K562 (cell line): ENCODE results near the gene PILRA. TPM values are rescaled to one million over a fixed set of nuclear protein-coding genes. Genes with fewer than 3 reads are reported as not detected.

Experiments used
- ATF1 ChIP-seq, 2 experiments: fragments of 450-650 bp in 1 of 2; IDR thresholded peaks; 2 replicates each; pipeline ENCODE4 v1.6.1; 2016; ENCODE audit warnings: missing compliant biosample characterization in 1 of 2, missing genetic modification characterization in 1 of 2
- C11orf30 ChIP-seq: fragments of 450-650 bp; IDR thresholded peaks from 2 replicates; pipeline ENCODE4 v1.6.1; 2016; ENCODE audit warnings: low read depth, mild to moderate bottlenecking
- CBX5 ChIP-seq: IDR thresholded peaks from 2 replicates; pipeline ENCODE4 v1.6.1; 2014; ENCODE audit warnings: low read depth, borderline replicate concordance
- CREB1 ChIP-seq, 2 experiments: sonication (generic) in 1 of 2; formaldehyde crosslinking in 1 of 2; IDR thresholded peaks; 2 replicates each; pipeline versions ENCODE4 v1.6.1 to v1.8.0; 2012 to 2022; ENCODE audit warnings: inconsistent platforms in 1 of 2, mild to moderate bottlenecking in 1 of 2, missing genetic modification reagents in 1 of 2, moderate library complexity in 1 of 2
- HNRNPLL ChIP-seq: fragments of 200-400 bp; formaldehyde crosslinking; IDR thresholded peaks from 2 replicates; pipeline ENCODE4 v1.6.1; 2017; ENCODE audit warnings: low read length, low read depth, mild to moderate bottlenecking; ENCODE audit not compliant: poor library complexity, severe bottlenecking
- KDM5B ChIP-seq: fragments of 200-600 bp; sonication (generic); IDR thresholded peaks from 2 replicates; pipeline ENCODE4 v1.6.1; 2012; ENCODE audit warnings: low read depth, mild to moderate bottlenecking, moderate library complexity, low read length, control low read depth, inconsistent platforms; ENCODE audit not compliant: insufficient replicate concordance
- MYC ChIP-seq, 2 experiments: fragments of 250-450 bp in 1 of 2; sonication (Bioruptor Pico) in 1 of 2; IDR thresholded peaks; 2 replicates each; pipeline versions ENCODE4 v1.5.1 to v1.6.1; 2012 to 2021; ENCODE audit warnings: low read depth in 2 of 2, borderline replicate concordance in 1 of 2, improper control_type of control experiment in 1 of 2, low read length in 1 of 2, mild to moderate bottlenecking in 1 of 2, moderate library complexity in 1 of 2
- NBN ChIP-seq: fragments of 450-650 bp; IDR thresholded peaks from 2 replicates; pipeline ENCODE4 v1.6.1; 2016; ENCODE audit warnings: low read depth, mild to moderate bottlenecking
- NCOA1 ChIP-seq: fragments of 450-650 bp; IDR thresholded peaks from 2 replicates; pipeline ENCODE4 v1.6.1; 2016; ENCODE audit warnings: low read depth
- NFRKB ChIP-seq: fragments of 450-650 bp; IDR thresholded peaks from 2 replicates; pipeline ENCODE4 v1.6.1; 2016; ENCODE audit warnings: low read depth
- PKNOX1 ChIP-seq: fragments of 450-650 bp; IDR thresholded peaks from 2 replicates; pipeline ENCODE4 v1.6.1; 2016
- RCOR1 ChIP-seq, 2 experiments: IDR thresholded peaks; 2 replicates each; pipeline ENCODE4 v1.6.1; 2012; ENCODE audit warnings: low read depth in 2 of 2, low read length in 2 of 2, borderline replicate concordance in 1 of 2, improper control_type of control experiment in 1 of 2
- RREB1 ChIP-seq: fragments of 250-450 bp; sonication (Bioruptor Pico); IDR thresholded peaks from 2 replicates; pipeline ENCODE4 v1.4.0; 2020
- SPI1 ChIP-seq: IDR thresholded peaks from 2 replicates; pipeline ENCODE4 v1.6.1; 2011; ENCODE audit warnings: low read depth, low read length, control low read depth, borderline replicate concordance
- THAP12 ChIP-seq: fragments of 250-450 bp; sonication (Bioruptor Pico); IDR thresholded peaks from 2 replicates; pipeline ENCODE4 v1.9.0; 2021; ENCODE audit warnings: mild to moderate bottlenecking, inconsistent platforms
- polyA plus RNA-seq, 8 experiments: library from polyadenylated mRNA; depleted of rRNA in 4 of 8; stranded (reverse) in 5 of 8; unstranded in 3 of 8; fragments of >200 nt; fragmentation: Nextera tagmentation in 2 of 8; fragmentation: Illumina TruSeq in 1 of 8; extraction: Ambion mirVana in 2 of 8; extraction: Trizol in 1 of 8; gene quantifications; 2 replicates each; pipeline versions ENCODE4 v1.2.1 to v1.2.3, GENCODE V29; 2011 to 2014; ENCODE audit warnings: inconsistent platforms in 1 of 8, missing spikeins in 1 of 8
- total RNA-seq, 7 experiments: library from RNA; depleted of rRNA in 6 of 7; stranded (reverse); fragments of >200 nt in 6 of 7; fragmentation: Illumina TruSeq in 2 of 7; extraction: Trizol in 2 of 7; gene quantifications; 2 replicates each; pipeline versions ENCODE4 v1.2.1 to v1.2.3, GENCODE V29; 2011 to 2021; ENCODE audit warnings: low replicate concordance in 1 of 7

Gene PILRA
- total and polyA plus RNA-seq, 9 of the 15 experiments (the other 6 are each of a cell fraction or from before 2014, with no cell fraction given), result 0.13 to 1.8 (median 0.62) TPM

GRCh38 chr7:100335566-100336466, 37.5 kb upstream of the PILRA start (continued):
- TF ChIP-seq THAP12 (peak; percentile 97), SPI1 (peak; percentile 5; the same call in 1 of the 2 replicates), NCOA1 (0 out of 2 replicates have a peak, but pooled peaks have one; percentile 47), RREB1 (0 out of 2 replicates have a peak, but pooled peaks have one; percentile 43), PKNOX1 (peak; percentile 78), NBN (peak; percentile 74; the same call in 1 of the 2 replicates), CBX5 (peak; percentile 21; the same call in 1 of the 2 replicates), MYC (IDR thresholded peaks at IDR 0.05; ENCODE audit: low read depth, low read length) (peak; percentile 71; the same call in 1 of the 2 replicates), MYC (CRISPR knock-in tag; IDR thresholded peaks at IDR 0.05; ENCODE audit: borderline replicate concordance, low read depth) (peak; percentile 94), CREB1 (IDR thresholded peaks at IDR 0.05) (peak; percentile 80), CREB1 (CRISPR knock-in tag; IDR thresholded peaks at IDR 0.05) (peak; percentile 93), NFRKB (peak; percentile 69; the same call in 1 of the 2 replicates), RCOR1 (IDR thresholded peaks at IDR 0.05; ENCODE audit: borderline replicate concordance in 1 of 2, low read depth in 2 of 2, low read length in 2 of 2) (peak in 1 of 2 experiments; percentile 38; a peak in 1 of 4 replicates), KDM5B (peak; percentile 95), ATF1 (CRISPR knock-in tag; IDR thresholded peaks at IDR 0.05) (peak; percentile 46; the same call in 1 of the 2 replicates), ATF1 (tag; IDR thresholded peaks at IDR 0.05) (peak; percentile 98), C11orf30 (peak; percentile 89), HNRNPLL (peak; percentile 79)
